ENCODE data around the gene FBN1.

The FBN1 gene

GRCh38 chr15:48644467-48644826 lies 1.1 kb downstream of the FBN1 start:
- DNase-seq (ENCODE audit: low spot score in 2 of 2) (no peak), ATAC-seq (replicated peaks; ENCODE audit: extremely low read depth, poor library complexity, severe bottlenecking) (no peak)
- Mint-ChIP-seq H3K4me1 (no peaks in the 10 kb centered on the region), H3K27ac (ENCODE audit: low read depth) (no peak overlapping the region), H3K36me3 (ENCODE audit: insufficient read depth) (no peaks in the 10 kb centered on the region), H3K27me3 (peaks cover 53% of the 10 kb centered on the region), H3K4me3 (no peak overlapping the region), H3K9me3 (no peaks in the 10 kb centered on the region)

- Mint-ChIP-seq H3K4me1 (no peaks in the 10 kb centered on the region), H3K4me3 (no peak overlapping the region), H3K27ac (ENCODE audit: low read depth) (no peak overlapping the region), H3K9me3 (no peaks in the 10 kb centered on the region), H3K36me3 (ENCODE audit: insufficient read depth) (no peaks in the 10 kb centered on the region), H3K27me3 (peaks cover 53% of the 10 kb centered on the region)
- DNase-seq (ENCODE audit: low spot score in 2 of 2), result no peak
- no peak for ATAC-seq (replicated peaks; ENCODE audit: extremely low read depth, poor library complexity, severe bottlenecking)
Observed at GRCh38 chr15:48643776-48644466, 1.6 kb downstream of the FBN1 start.

- Mint-ChIP-seq H3K27me3 (peaks cover 53% of the 10 kb centered on the region), H3K4me1 (no peaks in the 10 kb centered on the region), H3K9me3 (no peaks in the 10 kb centered on the region), H3K4me3 (no peak overlapping the region), H3K36me3 (ENCODE audit: insufficient read depth) (no peaks in the 10 kb centered on the region), H3K27ac (ENCODE audit: low read depth) (no peak overlapping the region)
- ATAC-seq (replicated peaks; ENCODE audit: extremely low read depth, poor library complexity, severe bottlenecking) (no peak), DNase-seq (ENCODE audit: low spot score in 2 of 2) (no peak)
Observed at GRCh38 chr15:48643206-48643605, 2.3 kb downstream of the FBN1 start.

GRCh38 chr15:48642795-48643194 lies 2.7 kb downstream of the FBN1 start:
- Mint-ChIP-seq H3K4me3 (no peak overlapping the region), H3K27me3 (peaks cover 53% of the 10 kb centered on the region), H3K27ac (ENCODE audit: low read depth) (no peak overlapping the region), H3K4me1 (no peaks in the 10 kb centered on the region), H3K9me3 (no peaks in the 10 kb centered on the region), H3K36me3 (ENCODE audit: insufficient read depth) (no peaks in the 10 kb centered on the region)
- ATAC-seq (replicated peaks; ENCODE audit: extremely low read depth, poor library complexity, severe bottlenecking), result no peak
- DNase-seq (ENCODE audit: low spot score in 2 of 2), result no peak

- H3K4me3 Mint-ChIP-seq, result no peak overlapping the region
- ATAC-seq (replicated peaks; ENCODE audit: extremely low read depth, poor library complexity, severe bottlenecking) (no peak), DNase-seq (ENCODE audit: low spot score in 2 of 2) (no peak)
- no peaks in the 10 kb centered on the region for H3K36me3 Mint-ChIP-seq (ENCODE audit: insufficient read depth)
- H3K27me3 Mint-ChIP-seq, result peaks cover 41% of the 10 kb centered on the region
- H3K9me3 Mint-ChIP-seq, result no peaks in the 10 kb centered on the region
- no peak overlapping the region for H3K27ac Mint-ChIP-seq (ENCODE audit: low read depth)
- H3K4me1 Mint-ChIP-seq, result no peaks in the 10 kb centered on the region
Observed at GRCh38 chr15:48641416-48641815, 4.1 kb downstream of the FBN1 start.

- H3K9me3 Mint-ChIP-seq, result no peaks in the 10 kb centered on the region
- peaks cover 29% of the 10 kb centered on the region for H3K27me3 Mint-ChIP-seq
- no peak for ATAC-seq (replicated peaks; ENCODE audit: extremely low read depth, poor library complexity, severe bottlenecking)
- H3K36me3 Mint-ChIP-seq (ENCODE audit: insufficient read depth), result no peaks in the 10 kb centered on the region
- H3K27ac Mint-ChIP-seq (ENCODE audit: low read depth), result no peak overlapping the region
- H3K4me3 Mint-ChIP-seq, result no peak overlapping the region
- no peak for DNase-seq (ENCODE audit: low spot score in 2 of 2)
- no peaks in the 10 kb centered on the region for H3K4me1 Mint-ChIP-seq
Observed at GRCh38 chr15:48638963-48639362, 6.5 kb downstream of the FBN1 start.

GRCh38 chr15:48637639-48638038 lies 7.9 kb downstream of the FBN1 start:
- Mint-ChIP-seq H3K4me3 (no peak overlapping the region), H3K27me3 (peaks cover 18% of the 10 kb centered on the region), H3K9me3 (no peaks in the 10 kb centered on the region), H3K4me1 (no peaks in the 10 kb centered on the region), H3K36me3 (ENCODE audit: insufficient read depth) (no peaks in the 10 kb centered on the region), H3K27ac (ENCODE audit: low read depth) (no peak overlapping the region)
- ATAC-seq (replicated peaks; ENCODE audit: extremely low read depth, poor library complexity, severe bottlenecking), result no peak
- no peak for DNase-seq (ENCODE audit: low spot score in 2 of 2)

- Mint-ChIP-seq H3K4me1 (no peaks in the 10 kb centered on the region), H3K4me3 (no peak overlapping the region)
Observed at GRCh38 chr15:48636511-48636910, 9.0 kb downstream of the FBN1 start.

GRCh38 chr15:48634893-48635292 lies 10.6 kb downstream of the FBN1 start:
- H3K36me3 Mint-ChIP-seq (ENCODE audit: insufficient read depth), result no peaks in the 10 kb centered on the region
- no peak overlapping the region for H3K4me3 Mint-ChIP-seq
- H3K27me3 Mint-ChIP-seq, result no peaks in the 10 kb centered on the region
- no peak overlapping the region for H3K27ac Mint-ChIP-seq (ENCODE audit: low read depth)
- DNase-seq (ENCODE audit: low spot score in 2 of 2), result no peak
- H3K4me1 Mint-ChIP-seq, result no peaks in the 10 kb centered on the region
- ATAC-seq (replicated peaks; ENCODE audit: extremely low read depth, poor library complexity, severe bottlenecking), result no peak
- no peaks in the 10 kb centered on the region for H3K9me3 Mint-ChIP-seq

More at GRCh38 chr15:48636511-48636910, 9.0 kb downstream of the FBN1 start:
- no peak for ATAC-seq (replicated peaks; ENCODE audit: extremely low read depth, poor library complexity, severe bottlenecking)
- Mint-ChIP-seq H3K27ac (ENCODE audit: low read depth) (no peak overlapping the region), H3K36me3 (ENCODE audit: insufficient read depth) (no peaks in the 10 kb centered on the region), H3K9me3 (no peaks in the 10 kb centered on the region), H3K27me3 (peaks cover 9% of the 10 kb centered on the region)
- DNase-seq (ENCODE audit: low spot score in 2 of 2), result no peak

GRCh38 chr15:48634096-48634495 lies 11.4 kb downstream of the FBN1 start:
- DNase-seq (ENCODE audit: low spot score in 2 of 2) (no peak), ATAC-seq (replicated peaks; ENCODE audit: extremely low read depth, poor library complexity, severe bottlenecking) (no peak)
- H3K4me1 Mint-ChIP-seq, result no peaks in the 10 kb centered on the region
- no peak overlapping the region for H3K27ac Mint-ChIP-seq (ENCODE audit: low read depth)
- H3K9me3 Mint-ChIP-seq, result no peaks in the 10 kb centered on the region
- H3K36me3 Mint-ChIP-seq (ENCODE audit: insufficient read depth), result no peaks in the 10 kb centered on the region
- H3K4me3 Mint-ChIP-seq, result no peak overlapping the region
- H3K27me3 Mint-ChIP-seq, result peaks cover 1% of the 10 kb centered on the region

GRCh38 chr15:48632651-48633050 lies 12.9 kb downstream of the FBN1 start:
- Mint-ChIP-seq H3K27ac (ENCODE audit: low read depth) (no peak overlapping the region), H3K36me3 (ENCODE audit: insufficient read depth) (no peaks in the 10 kb centered on the region)
- no peak for ATAC-seq (replicated peaks; ENCODE audit: extremely low read depth, poor library complexity, severe bottlenecking)

GRCh38 chr15:48631176-48631770 lies 14.2 kb downstream of the FBN1 start:
- DNase-seq (ENCODE audit: low spot score in 2 of 2) (no peak), ATAC-seq (replicated peaks; ENCODE audit: extremely low read depth, poor library complexity, severe bottlenecking) (no peak)
- no peak overlapping the region for H3K4me3 Mint-ChIP-seq
- no peaks in the 10 kb centered on the region for H3K9me3 Mint-ChIP-seq
- H3K27me3 Mint-ChIP-seq, result peaks cover 10% of the 10 kb centered on the region
- H3K36me3 Mint-ChIP-seq (ENCODE audit: insufficient read depth), result no peaks in the 10 kb centered on the region
- no peak overlapping the region for H3K27ac Mint-ChIP-seq (ENCODE audit: low read depth)
- no peaks in the 10 kb centered on the region for H3K4me1 Mint-ChIP-seq

More at GRCh38 chr15:48632651-48633050, 12.9 kb downstream of the FBN1 start:
- Mint-ChIP-seq H3K9me3 (no peaks in the 10 kb centered on the region), H3K27me3 (peaks cover 10% of the 10 kb centered on the region), H3K4me1 (no peaks in the 10 kb centered on the region), H3K4me3 (no peak overlapping the region)
- DNase-seq (ENCODE audit: low spot score in 2 of 2), result no peak

GRCh38 chr15:48630245-48630644 lies 15.3 kb downstream of the FBN1 start:
- Mint-ChIP-seq H3K36me3 (ENCODE audit: insufficient read depth) (no peaks in the 10 kb centered on the region), H3K27ac (ENCODE audit: low read depth) (no peak overlapping the region), H3K4me1 (no peaks in the 10 kb centered on the region), H3K4me3 (no peak overlapping the region), H3K9me3 (no peaks in the 10 kb centered on the region), H3K27me3 (peaks cover 10% of the 10 kb centered on the region)
- no peak for ATAC-seq (replicated peaks; ENCODE audit: extremely low read depth, poor library complexity, severe bottlenecking)
- DNase-seq (ENCODE audit: low spot score in 2 of 2), result no peak
